ENCODE data around the gene FCER1G. TPM values are rescaled to one million over a fixed set of nuclear protein-coding genes. Genes with fewer than 3 reads are reported as not detected.

Gene FCER1G
- total and polyA plus RNA-seq, 4 donors: 25.4 to 77.1 (median 39.3) TPM

GRCh38 chr1:161171696-161172095, 43.4 kb upstream of the FCER1G start:
- H3K4me1 ChIP-seq (ENCODE audit: control insufficient read depth in 4 of 4, insufficient read depth in 4 of 4, low read length in 3 of 4): peaks cover 4 to 28% (median 24%) of the 10 kb centered on the region in 4 donors
- H3K9ac ChIP-seq (ENCODE audit: low read depth in 1 of 2, low read length in 2 of 2): no peak overlapping the region
- DNase-seq (ENCODE audit: low spot score): no peak
- H3K27me3 ChIP-seq (ENCODE audit: control insufficient read depth in 4 of 4, insufficient read depth in 4 of 4, low read length in 3 of 4): no peaks in the 10 kb centered on the region
- peaks cover 2 to 46% (median 31%) of the 10 kb centered on the region in 4 donors for H3K36me3 ChIP-seq (ENCODE audit: control insufficient read depth in 4 of 4, insufficient read depth in 3 of 4, low read depth in 1 of 4, low read length in 3 of 4)
- H3K9me3 ChIP-seq (ENCODE audit: control insufficient read depth in 4 of 4, low read length in 3 of 4): no peaks in the 10 kb centered on the region
- 88% methylated on average over 12 of the region's 12 CpGs for WGBS
- H3K4me3 ChIP-seq (ENCODE audit: low read depth in 1 of 3, low read length in 3 of 3): no peak overlapping the region
- TF ChIP-seq GABPA (IDR thresholded peaks at IDR 0.05 in 1 of 2, conservative IDR thresholded peaks at IDR 0.05 in 1 of 2) (no peak), ATF3 (IDR thresholded peaks at IDR 0.05) (no peak), SP1 (IDR thresholded peaks at IDR 0.05) (no peak), YY1 (IDR thresholded peaks at IDR 0.05) (no peak)
- H3K27ac ChIP-seq (ENCODE audit: low read depth in 1 of 2, low read length in 2 of 2): no peak overlapping the region

GRCh38 chr1:161172349-161172748, 42.7 kb upstream of the FCER1G start:
- TF ChIP-seq TAF1 (conservative IDR thresholded peaks at IDR 0.05) (no peak), JUND (IDR thresholded peaks at IDR 0.05) (no peak), MAX (IDR thresholded peaks at IDR 0.05) (no peak), GABPA (IDR thresholded peaks at IDR 0.05 in 1 of 2, conservative IDR thresholded peaks at IDR 0.05 in 1 of 2) (no peak), EGR1 (IDR thresholded peaks at IDR 0.05; ENCODE audit: low read depth in 2 of 2) (no peak), FOXA1 (IDR thresholded peaks at IDR 0.05) (no peak), HNF4G (IDR thresholded peaks at IDR 0.05) (no peak), REST (IDR thresholded peaks at IDR 0.05) (no peak), FOXA2 (IDR thresholded peaks at IDR 0.05) (no peak), ZBTB33 (IDR thresholded peaks at IDR 0.05) (no peak), SP1 (IDR thresholded peaks at IDR 0.05) (no peak), RXRA (IDR thresholded peaks at IDR 0.05) (no peak), YY1 (IDR thresholded peaks at IDR 0.05) (no peak), HNF4A (conservative IDR thresholded peaks at IDR 0.05) (no peak), CTCF (IDR thresholded peaks at IDR 0.05; ENCODE audit: low read depth, low read length, missing input control) (no peak), RAD21 (IDR thresholded peaks at IDR 0.05) (no peak), ATF3 (IDR thresholded peaks at IDR 0.05) (no peak)
- WGBS: 80% methylated on average over 1 of the region's 1 CpG
- no peaks in the 10 kb centered on the region for H3K27me3 ChIP-seq (ENCODE audit: control insufficient read depth in 4 of 4, insufficient read depth in 4 of 4, low read length in 3 of 4)
- no peak overlapping the region for H3K4me3 ChIP-seq (ENCODE audit: low read depth in 1 of 3, low read length in 3 of 3)
- no peak overlapping the region for H3K27ac ChIP-seq (ENCODE audit: low read depth in 1 of 2, low read length in 2 of 2)
- peaks cover 2 to 46% (median 31%) of the 10 kb centered on the region in 4 donors for H3K36me3 ChIP-seq (ENCODE audit: control insufficient read depth in 4 of 4, insufficient read depth in 3 of 4, low read depth in 1 of 4, low read length in 3 of 4)
- H3K9me3 ChIP-seq (ENCODE audit: control insufficient read depth in 4 of 4, low read length in 3 of 4): no peaks in the 10 kb centered on the region
- H3K4me1 ChIP-seq (ENCODE audit: control insufficient read depth in 4 of 4, insufficient read depth in 4 of 4, low read length in 3 of 4): peaks cover 0 to 24% (median 19%) of the 10 kb centered on the region in 4 donors
- DNase-seq (ENCODE audit: low spot score): no peak
- H3K9ac ChIP-seq (ENCODE audit: low read depth in 1 of 2, low read length in 2 of 2): no peak overlapping the region
